ENCODE measurements around the gene TASOR.

Gene TASOR

DNA sequence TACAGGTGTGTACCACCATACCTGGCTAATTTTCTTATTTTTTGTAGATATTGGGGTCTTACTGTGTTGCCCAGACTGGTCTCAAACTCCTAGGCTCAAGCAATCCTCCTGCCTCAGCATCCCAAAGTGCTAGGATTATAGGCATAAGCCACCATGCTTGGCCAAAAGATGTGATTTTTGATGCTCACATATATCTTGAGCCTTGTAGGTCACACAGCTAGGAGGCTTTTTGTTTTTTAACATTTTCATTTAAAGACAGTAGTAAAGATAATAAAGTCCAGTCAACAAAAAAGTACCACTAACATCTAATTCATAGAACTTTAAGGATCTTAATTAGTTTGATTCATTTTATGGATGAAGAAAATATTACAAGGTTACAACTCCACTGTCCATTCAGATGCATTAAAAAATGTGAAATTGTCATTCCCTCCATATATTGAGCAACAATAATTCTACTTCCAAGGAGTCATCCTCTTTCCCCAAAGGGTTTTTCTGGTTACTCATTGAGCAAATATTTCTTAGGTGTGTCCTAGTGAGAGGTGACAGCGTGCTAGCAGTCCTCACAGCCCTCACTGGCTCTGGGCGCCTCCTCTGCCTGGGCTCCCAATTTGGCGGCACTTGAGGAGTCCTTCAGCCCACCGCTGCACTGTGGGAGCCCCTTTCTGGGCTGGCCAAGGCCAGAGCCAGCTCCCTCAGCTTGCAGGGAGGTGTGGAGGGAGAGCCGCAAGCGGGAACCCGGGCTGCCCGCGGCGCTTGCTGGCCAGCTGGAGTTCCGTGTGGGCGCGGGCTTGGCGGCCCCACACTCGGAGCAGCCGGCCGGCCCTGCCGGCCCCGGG is 8.3 kb upstream of the TASOR start:
- Histone ChIP-seq H3K9me3 (ENCODE audit: insufficient read depth, low read length) (no peaks in the 10 kb centered on the region), H3K4me3 (ENCODE audit: insufficient read depth, low read length, poor library complexity, severe bottlenecking) (no peak overlapping the region), H3K9me2 (replicated peaks; ENCODE audit: insufficient read depth, low read length) (no peaks in the 10 kb centered on the region), H3K27ac (ENCODE audit: low read depth, low read length) (no peak overlapping the region), H3F3A (ENCODE audit: insufficient read depth) (no peaks in the 10 kb centered on the region), H3K79me2 (ENCODE audit: insufficient read depth, low read length) (no peaks in the 10 kb centered on the region), H4K20me1 (ENCODE audit: low read depth, low read length) (no peaks in the 10 kb centered on the region), H3K4me2 (ENCODE audit: low read depth, low read length, poor library complexity, severe bottlenecking) (no peak overlapping the region), H2AFZ (ENCODE audit: low read depth, low read length, severe bottlenecking) (no peak overlapping the region), H3K27me3 (ENCODE audit: low read length) (no peaks in the 10 kb centered on the region), H3K36me3 (ENCODE audit: low read length) (no peaks in the 10 kb centered on the region), H3K9ac (ENCODE audit: low read length) (no peak overlapping the region)
- TF ChIP-seq, protein P1, sequence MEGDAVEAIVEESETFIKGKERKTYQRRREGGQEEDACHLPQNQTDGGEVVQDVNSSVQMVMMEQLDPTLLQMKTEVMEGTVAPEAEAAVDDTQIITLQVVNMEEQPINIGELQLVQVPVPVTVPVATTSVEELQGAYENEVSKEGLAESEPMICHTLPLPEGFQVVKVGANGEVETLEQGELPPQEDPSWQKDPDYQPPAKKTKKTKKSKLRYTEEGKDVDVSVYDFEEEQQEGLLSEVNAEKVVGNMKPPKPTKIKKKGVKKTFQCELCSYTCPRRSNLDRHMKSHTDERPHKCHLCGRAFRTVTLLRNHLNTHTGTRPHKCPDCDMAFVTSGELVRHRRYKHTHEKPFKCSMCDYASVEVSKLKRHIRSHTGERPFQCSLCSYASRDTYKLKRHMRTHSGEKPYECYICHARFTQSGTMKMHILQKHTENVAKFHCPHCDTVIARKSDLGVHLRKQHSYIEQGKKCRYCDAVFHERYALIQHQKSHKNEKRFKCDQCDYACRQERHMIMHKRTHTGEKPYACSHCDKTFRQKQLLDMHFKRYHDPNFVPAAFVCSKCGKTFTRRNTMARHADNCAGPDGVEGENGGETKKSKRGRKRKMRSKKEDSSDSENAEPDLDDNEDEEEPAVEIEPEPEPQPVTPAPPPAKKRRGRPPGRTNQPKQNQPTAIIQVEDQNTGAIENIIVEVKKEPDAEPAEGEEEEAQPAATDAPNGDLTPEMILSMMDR (IDR thresholded peaks at IDR 0.05; ENCODE audit: insufficient read depth, low read length, poor library complexity, severe bottlenecking): no peak
- TF ChIP-seq EZH2phosphoT487 (conservative IDR thresholded peaks at IDR 0.05; ENCODE audit: low read length): no peak

- Histone ChIP-seq H3F3A (ENCODE audit: insufficient read depth) (no peaks in the 10 kb centered on the region), H3K4me2 (ENCODE audit: low read depth, low read length, poor library complexity, severe bottlenecking) (no peak overlapping the region), H3K4me3 (ENCODE audit: insufficient read depth, low read length, poor library complexity, severe bottlenecking) (no peak overlapping the region), H3K79me2 (ENCODE audit: insufficient read depth, low read length) (no peaks in the 10 kb centered on the region), H2AFZ (ENCODE audit: low read depth, low read length, severe bottlenecking) (no peak overlapping the region), H3K27me3 (ENCODE audit: low read length) (no peaks in the 10 kb centered on the region), H4K20me1 (ENCODE audit: low read depth, low read length) (no peaks in the 10 kb centered on the region), H3K9me2 (replicated peaks; ENCODE audit: insufficient read depth, low read length) (no peaks in the 10 kb centered on the region), H3K9ac (ENCODE audit: low read length) (no peak overlapping the region), H3K27ac (ENCODE audit: low read depth, low read length) (no peak overlapping the region), H3K36me3 (ENCODE audit: low read length) (no peaks in the 10 kb centered on the region), H3K9me3 (ENCODE audit: insufficient read depth, low read length) (no peaks in the 10 kb centered on the region)
- TF ChIP-seq, protein P1 (IDR thresholded peaks at IDR 0.05; ENCODE audit: insufficient read depth, low read length, poor library complexity, severe bottlenecking): no peak
- no peak for TF ChIP-seq EZH2phosphoT487 (conservative IDR thresholded peaks at IDR 0.05; ENCODE audit: low read length)
Observed at GRCh38 chr3:56689303-56689702, 6.2 kb upstream of the TASOR start.

- no peak overlapping the region for H2AFZ ChIP-seq (ENCODE audit: low read depth, low read length, severe bottlenecking)
- H4K20me1 ChIP-seq (ENCODE audit: low read depth, low read length): no peaks in the 10 kb centered on the region
- peaks cover 4% of the 10 kb centered on the region; the same call in 1 of the 2 replicates for H3K9me3 ChIP-seq (ENCODE audit: insufficient read depth, low read length)
- no peaks in the 10 kb centered on the region for H3K9me2 ChIP-seq (replicated peaks; ENCODE audit: insufficient read depth, low read length)
- no peak overlapping the region for H3K4me3 ChIP-seq (ENCODE audit: insufficient read depth, low read length, poor library complexity, severe bottlenecking)
- H3K9ac ChIP-seq (ENCODE audit: low read length): no peak overlapping the region
- peaks cover 5% of the 10 kb centered on the region; the same call in 1 of the 2 replicates for H3F3A ChIP-seq (ENCODE audit: insufficient read depth)
- H3K27me3 ChIP-seq (ENCODE audit: low read length): no peaks in the 10 kb centered on the region
- H3K27ac ChIP-seq (ENCODE audit: low read depth, low read length): no peak overlapping the region
- H3K4me2 ChIP-seq (ENCODE audit: low read depth, low read length, poor library complexity, severe bottlenecking): no peak overlapping the region
- no peaks in the 10 kb centered on the region; the same call in 1 of the 2 replicates for H3K36me3 ChIP-seq (ENCODE audit: low read length)
- TF ChIP-seq, protein P1 (IDR thresholded peaks at IDR 0.05; ENCODE audit: insufficient read depth, low read length, poor library complexity, severe bottlenecking): no peak
- no peak for TF ChIP-seq EZH2phosphoT487 (conservative IDR thresholded peaks at IDR 0.05; ENCODE audit: low read length)
- H3K79me2 ChIP-seq (ENCODE audit: insufficient read depth, low read length): no peaks in the 10 kb centered on the region
Observed at GRCh38 chr3:56688191-56688590, 5.1 kb upstream of the TASOR start.
